Esophagus (tissue), 2 donors: ENCODE results near the gene CHD5. TPM values are rescaled to one million over a fixed set of nuclear protein-coding genes. Genes with fewer than 3 reads are reported as not detected.

Source experiments
- H3K27ac ChIP-seq, 2 donors: one replicate each; pipeline ENCODE4 v1.5.1; 2013; ENCODE audit warnings: low read depth in 2 of 2, mild to moderate bottlenecking in 2 of 2, inconsistent platforms in 1 of 2, low read length in 1 of 2, moderate library complexity in 1 of 2
- H3K27me3 ChIP-seq, 2 donors: one replicate each; pipeline ENCODE4 v1.6.1; 2013; ENCODE audit warnings: low read length in 2 of 2, control low read depth in 1 of 2, mild to moderate bottlenecking in 1 of 2; ENCODE audit not compliant: insufficient read depth in 2 of 2, control insufficient read depth in 1 of 2
- H3K36me3 ChIP-seq, 2 donors: one replicate each; pipeline ENCODE4 v1.6.1; 2013; ENCODE audit warnings: low read length in 1 of 2; ENCODE audit not compliant: control insufficient read depth in 2 of 2, insufficient read depth in 2 of 2
- H3K4me1 ChIP-seq, 2 donors: one replicate each; pipeline ENCODE4 v1.6.1; 2013; ENCODE audit warnings: low read length in 1 of 2; ENCODE audit not compliant: control insufficient read depth in 2 of 2, insufficient read depth in 2 of 2
- H3K4me3 ChIP-seq, 2 donors: one replicate each; pipeline ENCODE4 v1.5.1; 2013; ENCODE audit warnings: low read length in 2 of 2, mild to moderate bottlenecking in 2 of 2, low read depth in 1 of 2, moderate library complexity in 1 of 2
- H3K9me3 ChIP-seq, 2 donors: one replicate each; pipeline ENCODE4 v1.6.1; 2013; ENCODE audit warnings: mild to moderate bottlenecking in 2 of 2, low read depth in 1 of 2, low read length in 1 of 2, moderate library complexity in 1 of 2; ENCODE audit not compliant: control insufficient read depth in 2 of 2, insufficient read depth in 1 of 2
- WGBS, 2 donors: extraction: QIAGEN DNeasy Blood & Tissue Kit; methylation state at CpG; one replicate each; pipeline ENCODE4 v1.1.7; 2013; 5-methylcytosine and 5-hydroxymethylcytosine counted together
- polyA plus RNA-seq, 2 donors: library from polyadenylated mRNA; stranded (reverse); fragments of 200-250 nt; gene quantifications; one replicate each; pipeline ENCODE4 v1.2.3, GENCODE V29; 2013
- donor health status: healthy with polysubstance abuse.
- donor health status: Bipolar disorder and iron deficiency.

CHD5 gene
- polyA plus RNA-seq, 2 donors: 0.16 to 0.26 TPM

DNA sequence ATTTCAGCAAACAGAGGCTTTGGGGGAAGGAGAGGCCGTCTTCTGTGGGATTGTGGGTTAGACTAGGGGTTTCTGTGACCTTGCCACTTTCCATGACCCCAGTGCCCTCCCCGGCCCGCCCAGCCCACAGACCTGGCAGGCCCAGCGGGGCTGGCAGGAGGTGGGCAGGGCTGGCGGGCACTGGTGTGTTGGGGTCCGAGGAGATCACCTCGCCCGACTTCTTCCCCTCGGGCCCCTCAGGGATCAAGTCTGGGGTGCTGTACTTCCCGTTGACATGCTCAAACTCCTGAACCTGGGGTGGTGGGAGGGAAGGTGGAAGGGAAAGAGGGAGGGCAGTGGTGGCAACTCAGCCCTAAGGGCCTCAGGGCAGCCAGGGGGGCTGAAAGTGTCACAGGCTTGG lies 56.3 kb downstream of the CHD5 start:
- no peaks in the 10 kb centered on the region for H3K9me3 ChIP-seq
- peaks cover 0 to 4% of the 10 kb centered on the region in 2 donors for H3K4me1 ChIP-seq
- H3K4me3 ChIP-seq: no peak overlapping the region
- H3K36me3 ChIP-seq: no peaks in the 10 kb centered on the region
- 79 to 82% methylated on average over 10 of the region's 10 CpGs for WGBS, 2 donors
- H3K27ac ChIP-seq: no peak overlapping the region
- H3K27me3 ChIP-seq: no peaks in the 10 kb centered on the region

DNA sequence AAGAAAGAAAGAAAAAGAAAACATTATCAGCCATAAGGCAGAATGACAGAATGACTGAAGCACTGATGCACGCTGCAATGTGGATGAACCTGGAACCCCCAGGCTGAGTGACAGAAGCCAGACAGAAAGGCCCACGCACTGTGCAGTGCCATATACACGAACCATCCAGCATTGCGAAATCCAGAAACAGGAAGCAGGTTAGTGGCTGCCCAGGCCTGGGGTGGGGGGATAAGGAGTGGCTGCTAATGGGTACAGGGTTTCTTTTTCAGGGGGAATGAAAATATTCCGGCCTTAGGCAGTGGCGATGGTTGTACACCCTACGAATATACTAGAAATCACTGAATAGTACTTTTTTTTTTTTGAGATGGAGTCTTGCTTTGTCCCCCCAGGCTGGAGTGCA lies 57.0 kb downstream of the CHD5 start:
- no peak overlapping the region for H3K4me3 ChIP-seq
- no peaks in the 10 kb centered on the region for H3K36me3 ChIP-seq
- peaks cover 0 to 4% of the 10 kb centered on the region in 2 donors for H3K4me1 ChIP-seq
- H3K9me3 ChIP-seq: no peaks in the 10 kb centered on the region
- no peak overlapping the region for H3K27ac ChIP-seq
- no peaks in the 10 kb centered on the region for H3K27me3 ChIP-seq
- WGBS, 2 donors: 67 to 72% methylated on average over 7 of the region's 7 CpGs

DNA sequence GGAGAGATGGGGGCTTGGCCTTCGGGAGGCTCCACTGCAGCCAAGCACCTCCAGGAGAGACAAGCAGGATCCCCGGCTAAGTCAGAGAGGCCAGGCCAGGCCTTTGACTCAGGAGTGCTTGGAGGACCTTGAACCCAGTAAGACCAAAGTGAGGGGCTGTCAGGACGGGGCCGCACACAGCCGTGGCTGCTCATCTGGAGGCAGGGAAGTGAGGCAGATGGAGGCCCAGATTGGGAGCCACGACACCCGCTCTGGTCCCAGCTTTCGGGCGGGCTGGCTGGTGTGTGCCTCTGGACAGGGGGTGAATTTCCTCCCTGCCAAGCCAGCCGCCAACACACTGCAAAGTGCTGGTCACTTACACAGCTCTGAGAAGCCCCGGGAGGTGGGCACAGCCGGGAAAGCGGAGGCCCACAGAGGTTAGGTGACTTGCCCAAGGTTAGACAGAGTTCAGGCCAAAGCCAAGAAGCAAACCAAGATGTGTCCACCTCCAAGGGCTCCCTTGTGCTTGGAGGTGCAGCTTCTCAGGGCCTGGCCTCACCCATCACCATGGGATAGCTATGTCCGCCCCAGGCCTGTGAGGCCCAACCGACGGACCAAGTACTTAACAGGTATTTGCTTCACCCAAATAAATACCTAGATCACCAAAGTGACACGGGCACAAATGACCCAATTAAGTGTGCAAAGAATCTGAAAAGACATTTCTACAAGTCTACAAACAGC lies 58.3 kb downstream of the CHD5 start:
- Histone ChIP-seq H3K27me3 (no peaks in the 10 kb centered on the region), H3K27ac (no peak overlapping the region), H3K4me3 (no peak overlapping the region), H3K9me3 (no peaks in the 10 kb centered on the region), H3K36me3 (no peaks in the 10 kb centered on the region), H3K4me1 (no peaks in the 10 kb centered on the region)
- WGBS, 2 donors: 91 to 93% methylated on average over 17 of the region's 17 CpGs

DNA sequence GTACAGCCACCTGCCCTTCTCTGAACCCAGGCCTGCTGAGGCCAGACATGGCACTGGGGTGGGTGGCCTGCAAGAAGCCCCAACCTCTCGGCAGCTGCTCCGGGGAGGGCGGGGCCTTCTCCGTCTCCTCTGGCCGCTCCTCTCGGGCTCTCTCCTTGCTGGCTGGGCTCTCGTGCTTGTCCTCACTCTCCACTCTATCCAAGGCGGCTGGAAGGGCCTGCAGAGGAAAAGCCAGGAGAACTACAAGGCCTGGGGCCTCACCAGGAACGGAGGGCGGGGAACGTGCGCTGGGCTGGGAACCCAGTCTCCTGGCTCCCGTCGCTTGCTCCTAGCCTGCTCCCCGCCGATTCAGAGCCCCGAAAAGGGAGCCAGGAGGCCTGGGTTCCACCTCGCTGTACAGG lies 59.1 kb downstream of the CHD5 start:
- H3K27ac ChIP-seq: no peak overlapping the region
- no peaks in the 10 kb centered on the region for H3K36me3 ChIP-seq
- no peaks in the 10 kb centered on the region for H3K27me3 ChIP-seq
- WGBS, 2 donors: 86 to 87% methylated on average over 18 of the region's 18 CpGs
- H3K4me1 ChIP-seq: no peaks in the 10 kb centered on the region
- no peaks in the 10 kb centered on the region for H3K9me3 ChIP-seq
- no peak overlapping the region for H3K4me3 ChIP-seq

DNA sequence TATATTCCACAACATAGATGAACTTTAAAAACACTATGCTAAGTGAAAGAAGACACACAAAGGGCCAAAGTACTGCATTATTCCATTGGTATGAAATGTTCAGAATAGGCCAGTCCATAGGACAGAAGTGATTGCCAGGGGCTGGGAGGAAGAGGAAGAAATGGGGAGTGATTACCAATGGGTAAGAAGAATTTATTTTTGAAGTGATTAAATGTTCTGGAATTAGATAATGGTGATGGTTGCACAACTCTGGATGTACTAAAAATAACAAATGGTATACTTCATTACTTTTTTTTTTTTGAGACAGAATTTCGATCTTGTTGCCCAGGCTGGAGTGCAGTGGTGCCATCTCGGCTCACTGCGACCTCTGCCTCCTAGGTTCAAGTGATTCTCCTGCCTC lies 61.7 kb downstream of the CHD5 start:
- Histone ChIP-seq H3K4me3 (no peak overlapping the region), H3K4me1 (no peaks in the 10 kb centered on the region), H3K27ac (no peak overlapping the region), H3K27me3 (no peaks in the 10 kb centered on the region), H3K9me3 (no peaks in the 10 kb centered on the region), H3K36me3 (no peaks in the 10 kb centered on the region)
- 72 to 78% methylated on average over 3 of the region's 3 CpGs for WGBS, 2 donors

DNA sequence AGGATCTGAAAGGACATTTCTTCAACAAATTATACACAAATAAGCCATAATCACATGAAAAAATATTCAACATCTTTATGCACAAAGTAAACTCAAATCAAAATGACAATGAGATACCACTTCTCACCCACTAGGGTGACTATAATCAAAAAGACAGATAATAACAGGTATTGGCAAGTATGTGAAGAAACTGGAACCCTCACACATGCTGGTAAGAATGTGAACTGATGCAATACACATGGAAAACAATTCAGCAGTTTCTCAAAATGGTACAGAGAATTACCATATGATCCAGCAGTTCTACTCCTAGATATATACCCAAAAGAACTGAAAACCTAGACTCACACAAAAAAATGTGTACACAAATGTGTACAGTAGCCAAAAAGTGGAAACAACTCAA lies 62.5 kb downstream of the CHD5 start:
- Histone ChIP-seq H3K27ac (no peak overlapping the region), H3K36me3 (no peaks in the 10 kb centered on the region), H3K4me1 (no peaks in the 10 kb centered on the region), H3K9me3 (no peaks in the 10 kb centered on the region), H3K27me3 (no peaks in the 10 kb centered on the region), H3K4me3 (no peak overlapping the region)

DNA sequence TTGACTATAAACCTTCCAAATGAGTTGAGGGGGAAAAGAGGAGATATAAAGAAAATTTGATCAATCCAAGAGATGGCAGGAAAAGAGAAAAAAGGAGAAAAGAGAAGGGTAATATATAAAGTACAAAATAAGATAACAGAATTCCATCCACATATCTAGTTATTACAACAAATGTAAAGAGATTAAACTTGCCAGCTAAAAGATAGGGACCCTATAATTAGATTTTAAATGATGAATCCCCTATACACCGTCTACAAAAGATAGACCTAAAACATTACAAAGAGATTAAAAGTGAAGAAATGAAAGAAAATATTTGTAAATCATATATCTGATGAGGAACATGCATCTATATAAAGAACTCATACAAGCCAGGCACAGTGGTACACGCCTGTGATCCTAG lies 63.1 kb downstream of the CHD5 start:
- no peak overlapping the region for H3K4me3 ChIP-seq
- H3K27ac ChIP-seq: no peak overlapping the region
- no peaks in the 10 kb centered on the region for H3K27me3 ChIP-seq
- 87 to 91% methylated on average over 2 of the region's 2 CpGs for WGBS, 2 donors
- H3K36me3 ChIP-seq: no peaks in the 10 kb centered on the region
- H3K4me1 ChIP-seq: no peaks in the 10 kb centered on the region
- H3K9me3 ChIP-seq: no peaks in the 10 kb centered on the region

DNA sequence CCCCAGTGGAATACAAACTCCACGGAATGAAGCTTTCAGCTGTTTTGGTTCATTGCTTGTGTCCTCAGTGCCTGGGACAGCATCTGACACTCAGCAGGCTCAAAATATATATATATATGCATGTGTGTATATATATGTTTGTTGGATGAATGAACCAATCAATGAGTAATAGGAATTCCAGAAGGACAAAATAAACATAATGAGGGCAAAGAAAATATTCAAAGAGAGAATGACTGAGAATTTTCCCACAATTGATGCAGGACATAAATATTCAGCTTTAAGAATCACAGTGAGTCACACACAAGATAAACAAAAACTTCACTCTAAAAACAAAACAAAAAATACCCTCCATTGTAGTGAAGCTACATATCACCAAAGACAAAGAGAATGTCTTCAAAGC lies 64.0 kb downstream of the CHD5 start:
- Histone ChIP-seq H3K4me1 (no peaks in the 10 kb centered on the region), H3K4me3 (no peak overlapping the region), H3K27me3 (no peaks in the 10 kb centered on the region), H3K9me3 (no peaks in the 10 kb centered on the region), H3K36me3 (no peaks in the 10 kb centered on the region), H3K27ac (no peak overlapping the region)
- WGBS, 2 donors: 50 to 60% methylated on average over 1 of the region's 1 CpG

DNA sequence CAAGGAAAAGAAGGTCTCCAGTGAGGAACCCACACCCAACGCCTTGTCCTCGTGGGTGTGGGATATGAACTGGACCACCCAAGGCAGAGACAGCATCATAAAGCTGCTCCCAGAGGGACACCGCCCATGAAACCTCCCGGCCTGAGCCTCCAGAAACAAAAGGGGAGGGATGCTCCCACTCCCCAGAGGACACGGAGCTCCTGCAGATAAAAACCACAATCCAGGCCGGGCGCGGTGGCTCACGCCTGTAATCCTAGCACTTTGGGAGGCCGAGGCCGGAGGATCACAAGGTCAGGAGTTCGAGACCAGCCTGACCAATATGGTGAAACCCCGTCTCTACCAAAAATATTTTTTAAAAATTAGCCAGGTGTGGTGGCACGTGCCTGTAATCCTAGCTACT lies 66.4 kb downstream of the CHD5 start:
- Histone ChIP-seq H3K4me1 (no peaks in the 10 kb centered on the region), H3K27me3 (no peaks in the 10 kb centered on the region), H3K36me3 (no peaks in the 10 kb centered on the region), H3K27ac (no peak overlapping the region), H3K9me3 (no peaks in the 10 kb centered on the region), H3K4me3 (no peak overlapping the region)
- 88 to 90% methylated on average over 14 of the region's 14 CpGs for WGBS, 2 donors

DNA sequence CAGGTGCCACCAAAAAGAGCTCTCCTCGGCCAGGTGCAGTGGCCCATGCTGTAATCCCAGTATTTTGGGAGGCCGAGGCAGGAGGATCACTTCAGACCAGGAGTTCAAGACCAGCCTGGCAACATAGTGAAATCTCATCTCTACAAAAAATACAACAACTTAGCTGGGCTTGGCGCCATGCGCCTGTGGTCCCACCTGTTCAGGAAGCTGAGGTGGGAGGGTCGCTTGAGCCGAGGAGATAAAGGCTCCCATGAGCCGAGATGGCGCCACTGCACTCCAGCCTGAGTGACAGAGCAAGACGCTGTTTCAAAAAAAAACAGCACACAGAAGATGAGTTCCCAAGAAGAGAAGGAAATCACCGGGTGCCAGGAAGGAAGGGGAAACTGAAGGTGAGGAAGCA lies 67.0 kb downstream of the CHD5 start:
- Histone ChIP-seq H3K36me3 (no peaks in the 10 kb centered on the region), H3K9me3 (no peaks in the 10 kb centered on the region), H3K4me3 (no peak overlapping the region), H3K27me3 (no peaks in the 10 kb centered on the region), H3K27ac (no peak overlapping the region), H3K4me1 (peaks cover 0 to 1% of the 10 kb centered on the region in 2 donors)
- WGBS, 2 donors: 67 to 73% methylated on average over 10 of the region's 10 CpGs
